ENCODE measurements around the gene TRIM44.

GRCh38 chr11:35736952-35737351 is 74.4 kb downstream of the TRIM44 start:
- no peak for TF ChIP-seq CTCF (conservative IDR thresholded peaks at IDR 0.05 in 1 of 2, IDR thresholded peaks at IDR 0.05 in 1 of 2; ENCODE audit: extremely low read depth in 1 of 2, insufficient read depth in 1 of 2, low read depth in 1 of 2, low read length in 2 of 2)
- TF ChIP-seq EZH2 (IDR thresholded peaks at IDR 0.05; ENCODE audit: borderline replicate concordance, low read length), result no peak
